A549 (cell line): ENCODE data around the gene COBL.

Experiments
- CBX2 ChIP-seq: fragments of 200-600 bp; sonication (generic); IDR thresholded peaks from 2 replicates; pipeline ENCODE4 v1.6.1; 2016; ENCODE audit warnings: low read depth, mild to moderate bottlenecking, borderline replicate concordance
- CTCF ChIP-seq: fragments of >200 bp; sonication (Bioruptor Twin); formaldehyde crosslinking; IDR thresholded peaks from 3 replicates; pipeline ENCODE4 v1.5.1; 2016
- EP300 ChIP-seq, 2 experiments: fragments of >200 bp; sonication (Bioruptor Twin); formaldehyde crosslinking; IDR thresholded peaks; 2 replicates in 1 of 2; 3 replicates in 1 of 2; pipeline ENCODE4 v1.6.1; 2016 to 2017
- MAX ChIP-seq: IDR thresholded peaks from 2 replicates; pipeline ENCODE4 v1.6.1; 2012
- MYC ChIP-seq: IDR thresholded peaks from 2 replicates; pipeline ENCODE4 v1.6.1; 2012; ENCODE audit warnings: mild to moderate bottlenecking, inconsistent platforms, low read length, improper control_type of control experiment, borderline replicate concordance
- NR3C1 ChIP-seq: fragments of >200 bp; sonication (Bioruptor Twin); formaldehyde crosslinking; IDR thresholded peaks from 3 replicates; pipeline ENCODE4 v1.6.1; 2017
- TFCP2L1 ChIP-seq: fragments of 250-450 bp; sonication (Bioruptor Pico); IDR thresholded peaks from 2 replicates; pipeline ENCODE4 v1.5.0; 2021; ENCODE audit warnings: mild to moderate bottlenecking
- TP53 ChIP-seq: fragments of 250-450 bp; sonication (Bioruptor Pico); IDR thresholded peaks from 2 replicates; pipeline ENCODE4 v1.5.0; 2021; ENCODE audit warnings: mild to moderate bottlenecking, moderate library complexity

- no peak for TF ChIP-seq CTCF
- TF ChIP-seq MAX, result no peak
- no peak for TF ChIP-seq TP53 (CRISPR knock-in tag)
- TF ChIP-seq NR3C1, result no peak
- TF ChIP-seq CBX2, result no peak
- no peak for TF ChIP-seq MYC
- TF ChIP-seq EP300 (IDR thresholded peaks at IDR 0.05), result no peak
- TF ChIP-seq TFCP2L1 (CRISPR knock-in tag), result no peak
These were observed 35.1 kb upstream of the COBL start for GRCh38 chr7:51351661-51352060.
